NCI-H187 treated with DMSO at 0.1 percent for 48 hours (cell line): ENCODE data around the gene ZC3H13.

Experiments used
- DNase-seq: peaks from one replicate; lab custom pipeline; 2025; lab: John Stamatoyannopoulos, UW

The ZC3H13 gene, protein sequence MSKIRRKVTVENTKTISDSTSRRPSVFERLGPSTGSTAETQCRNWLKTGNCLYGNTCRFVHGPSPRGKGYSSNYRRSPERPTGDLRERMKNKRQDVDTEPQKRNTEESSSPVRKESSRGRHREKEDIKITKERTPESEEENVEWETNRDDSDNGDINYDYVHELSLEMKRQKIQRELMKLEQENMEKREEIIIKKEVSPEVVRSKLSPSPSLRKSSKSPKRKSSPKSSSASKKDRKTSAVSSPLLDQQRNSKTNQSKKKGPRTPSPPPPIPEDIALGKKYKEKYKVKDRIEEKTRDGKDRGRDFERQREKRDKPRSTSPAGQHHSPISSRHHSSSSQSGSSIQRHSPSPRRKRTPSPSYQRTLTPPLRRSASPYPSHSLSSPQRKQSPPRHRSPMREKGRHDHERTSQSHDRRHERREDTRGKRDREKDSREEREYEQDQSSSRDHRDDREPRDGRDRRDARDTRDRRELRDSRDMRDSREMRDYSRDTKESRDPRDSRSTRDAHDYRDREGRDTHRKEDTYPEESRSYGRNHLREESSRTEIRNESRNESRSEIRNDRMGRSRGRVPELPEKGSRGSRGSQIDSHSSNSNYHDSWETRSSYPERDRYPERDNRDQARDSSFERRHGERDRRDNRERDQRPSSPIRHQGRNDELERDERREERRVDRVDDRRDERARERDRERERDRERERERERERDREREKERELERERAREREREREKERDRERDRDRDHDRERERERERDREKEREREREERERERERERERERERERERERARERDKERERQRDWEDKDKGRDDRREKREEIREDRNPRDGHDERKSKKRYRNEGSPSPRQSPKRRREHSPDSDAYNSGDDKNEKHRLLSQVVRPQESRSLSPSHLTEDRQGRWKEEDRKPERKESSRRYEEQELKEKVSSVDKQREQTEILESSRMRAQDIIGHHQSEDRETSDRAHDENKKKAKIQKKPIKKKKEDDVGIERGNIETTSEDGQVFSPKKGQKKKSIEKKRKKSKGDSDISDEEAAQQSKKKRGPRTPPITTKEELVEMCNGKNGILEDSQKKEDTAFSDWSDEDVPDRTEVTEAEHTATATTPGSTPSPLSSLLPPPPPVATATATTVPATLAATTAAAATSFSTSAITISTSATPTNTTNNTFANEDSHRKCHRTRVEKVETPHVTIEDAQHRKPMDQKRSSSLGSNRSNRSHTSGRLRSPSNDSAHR (N-terminal part only)

DNA sequence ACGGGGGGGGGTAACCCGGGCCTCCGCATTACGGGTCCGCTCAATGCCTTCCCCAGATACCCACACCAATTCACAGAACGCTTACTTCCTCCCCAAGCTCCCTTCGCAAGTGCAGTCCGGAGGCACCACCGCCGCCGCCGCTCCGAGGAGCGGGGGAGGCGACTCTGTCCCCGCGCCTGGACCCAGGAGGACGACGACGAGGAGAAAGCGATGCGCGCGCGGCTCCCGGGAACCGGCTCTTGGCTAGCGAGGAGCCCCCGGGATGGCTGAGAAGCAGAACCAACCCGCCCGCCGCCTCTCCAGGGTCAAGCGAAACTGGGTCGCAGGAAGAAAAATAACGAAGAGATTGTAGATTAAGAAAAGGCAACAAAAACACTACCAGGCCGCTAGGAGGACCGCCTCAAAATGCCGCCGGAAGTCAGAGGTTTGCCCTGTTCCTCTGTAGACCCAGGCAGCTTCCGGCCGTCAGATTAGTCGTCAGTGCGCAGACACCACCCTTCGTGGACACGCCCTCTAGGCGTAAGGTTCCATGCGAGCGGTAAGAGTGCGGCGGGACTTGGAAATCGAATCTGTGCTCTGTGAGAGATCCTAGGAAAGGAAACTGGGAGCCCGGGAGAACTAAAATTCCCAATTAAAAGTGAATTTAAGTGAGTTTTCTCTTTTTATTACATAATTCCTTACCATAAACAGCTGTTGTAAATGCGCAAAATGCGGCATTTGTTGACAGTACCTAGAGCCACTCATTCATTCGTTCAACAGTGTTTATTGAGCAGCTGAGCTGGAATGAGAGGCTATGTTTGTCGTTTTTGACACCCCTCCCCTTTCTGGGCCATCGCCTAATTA, at the start of gene ZC3H13:
TSS of gene ZC3H13 (minus strand) at position 428 of the 843 bp plus-strand sequence. CDS start 7,239 bp downstream, outside the sequence.
- peak; percentile 71 for DNase-seq

DNA sequence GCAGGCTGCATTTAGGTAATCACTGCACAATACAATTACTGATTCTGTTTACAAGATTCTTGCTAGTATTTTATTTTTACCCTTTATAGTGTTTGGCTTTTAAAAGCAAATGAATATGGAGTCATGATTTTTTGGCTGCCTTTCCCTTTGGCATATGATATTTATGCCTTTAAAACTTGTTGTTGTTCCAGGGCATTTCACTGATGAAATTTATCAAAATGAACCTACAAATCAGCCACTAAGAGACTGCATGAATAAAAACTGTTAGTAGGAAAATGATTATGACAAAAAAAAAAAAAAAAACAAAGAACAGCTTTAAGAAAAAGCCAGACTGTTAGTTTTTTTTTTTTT, 49.7 kb upstream of the ZC3H13 start:
- no peak for DNase-seq

GRCh38 chr13:46101484-46102254, 49.1 kb upstream of the ZC3H13 start:
- DNase-seq, result no peak

GRCh38 chr13:46101002-46101401, 48.5 kb upstream of the ZC3H13 start:
- DNase-seq, result no peak

DNA sequence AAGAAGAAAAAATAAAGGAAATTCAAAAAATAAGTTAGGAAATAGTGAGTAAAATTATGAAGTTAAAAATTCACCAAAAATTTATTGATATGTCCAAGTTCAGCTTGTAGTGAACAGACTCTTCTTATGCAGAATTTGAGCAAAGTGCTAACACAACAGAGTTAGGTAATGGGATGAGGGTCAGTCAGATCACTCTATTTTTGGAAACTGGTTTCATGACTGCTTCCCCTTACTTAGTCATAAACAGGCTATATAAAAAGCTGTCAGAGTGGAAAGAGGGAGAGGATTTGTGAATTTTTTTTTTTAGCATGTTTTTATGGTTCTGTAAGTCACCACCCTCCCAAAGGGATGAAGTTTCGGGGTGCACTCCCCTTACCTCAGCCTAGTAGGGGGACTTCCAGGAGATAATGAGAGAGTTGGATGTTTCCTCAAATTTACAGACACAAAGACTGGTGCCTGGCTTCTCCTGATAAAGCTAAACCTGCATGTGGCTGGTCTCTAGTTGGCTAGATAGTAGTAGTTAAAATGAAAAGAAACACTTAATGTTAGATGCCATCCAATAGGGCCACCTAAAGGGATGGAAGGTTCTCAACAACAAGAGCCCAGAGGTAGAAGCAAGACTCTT, 47.8 kb upstream of the ZC3H13 start:
- DNase-seq, result no peak

GRCh38 chr13:46097663-46098062, 45.1 kb upstream of the ZC3H13 start:
- no peak for DNase-seq

DNA sequence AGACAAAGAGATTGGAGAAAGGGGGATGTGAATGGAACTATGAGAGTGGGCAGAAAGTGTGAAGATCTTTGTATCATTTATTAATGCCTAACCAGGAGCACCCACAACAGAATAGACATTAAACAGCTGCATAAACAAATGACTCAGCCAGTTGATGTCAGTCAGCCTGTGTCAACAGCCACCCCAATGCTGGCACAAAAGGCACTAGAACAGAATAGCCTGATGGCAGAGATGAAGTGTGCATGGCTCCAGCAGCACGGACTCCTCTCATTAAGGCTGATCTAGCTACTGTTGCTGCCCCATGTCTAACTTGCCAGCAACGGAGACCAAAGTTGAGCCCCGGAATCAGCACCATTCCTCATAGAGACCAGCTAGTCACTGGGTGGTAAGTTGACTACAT, 44.5 kb upstream of the ZC3H13 start:
- no peak for DNase-seq

DNA sequence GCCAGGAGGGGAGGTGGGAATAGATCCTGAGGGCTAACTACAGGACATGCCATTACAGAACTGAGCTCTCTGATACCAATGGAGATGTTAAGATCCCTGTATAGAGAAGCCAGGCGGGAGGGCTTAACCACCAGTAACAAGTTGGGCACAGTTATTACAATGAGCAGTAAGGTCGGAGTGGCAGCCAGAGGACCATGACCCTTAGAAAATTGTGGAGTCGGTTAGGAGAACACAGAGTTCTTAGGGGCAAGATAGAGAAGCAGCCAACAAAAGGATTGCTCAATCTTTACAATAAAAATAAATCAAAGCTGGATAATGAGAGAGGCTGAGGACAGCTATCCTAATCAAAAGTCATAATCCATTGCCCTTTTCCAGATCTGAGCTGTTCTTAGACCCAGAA, 41.9 kb upstream of the ZC3H13 start:
- no peak for DNase-seq

DNA sequence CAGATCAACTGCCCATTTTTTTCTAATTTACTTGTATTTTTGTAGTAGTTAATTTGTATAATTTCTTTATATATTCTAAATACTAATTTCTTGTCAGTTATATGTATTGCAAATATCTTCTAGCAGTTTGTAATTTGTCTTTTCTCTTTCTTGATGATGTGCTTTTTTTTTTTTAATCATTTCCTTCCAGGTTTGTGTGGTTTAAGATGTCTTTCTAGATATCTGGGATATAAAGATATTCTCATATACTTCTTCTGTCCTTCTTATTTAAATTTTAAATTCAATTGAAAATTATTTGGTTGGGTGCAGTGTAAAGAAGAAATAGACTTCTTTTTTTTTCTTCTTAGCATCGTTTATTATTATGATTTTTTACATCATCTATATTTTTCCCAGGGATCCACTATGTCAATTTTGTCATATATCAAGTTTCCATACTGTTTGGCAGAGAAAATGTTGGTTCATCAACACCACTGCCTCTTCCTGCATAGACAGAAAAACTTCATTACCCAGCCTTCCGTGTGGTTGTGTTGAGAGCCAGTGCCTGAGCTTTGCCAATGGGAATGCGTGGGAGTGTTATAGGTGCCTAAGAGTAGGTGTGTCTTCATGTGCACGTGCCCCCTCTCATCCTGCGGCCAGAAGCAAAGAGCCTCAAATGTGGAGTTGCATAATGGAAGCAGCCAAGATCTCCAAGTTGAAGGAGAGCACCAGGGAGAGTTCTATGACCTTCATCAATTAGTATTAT, 36.4 kb upstream of the ZC3H13 start:
- DNase-seq, result no peak

- no peak for DNase-seq
These were observed 34.9 kb upstream of the ZC3H13 start for GRCh38 chr13:46087481-46087880.

DNA sequence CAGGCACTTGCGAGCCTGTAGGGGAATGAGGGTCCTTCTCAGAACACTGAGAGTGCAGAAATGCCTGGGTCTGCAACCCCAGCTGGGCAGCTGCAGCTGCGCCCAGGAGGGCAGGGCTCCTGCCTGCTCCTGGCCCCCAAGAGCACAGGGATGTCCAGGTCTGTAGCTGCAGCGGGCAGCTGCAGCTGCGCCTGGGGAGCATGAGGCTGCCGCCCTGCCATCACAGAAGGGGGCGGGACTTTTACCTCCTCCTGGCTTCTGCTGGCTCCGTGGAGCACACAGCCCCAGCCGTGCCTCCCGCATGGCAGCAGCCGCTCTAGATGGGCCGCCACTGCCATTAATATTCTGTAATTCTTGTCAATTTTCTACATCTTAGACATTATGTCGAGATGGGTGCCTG, 34.4 kb upstream of the ZC3H13 start:
- DNase-seq, result no peak

DNA sequence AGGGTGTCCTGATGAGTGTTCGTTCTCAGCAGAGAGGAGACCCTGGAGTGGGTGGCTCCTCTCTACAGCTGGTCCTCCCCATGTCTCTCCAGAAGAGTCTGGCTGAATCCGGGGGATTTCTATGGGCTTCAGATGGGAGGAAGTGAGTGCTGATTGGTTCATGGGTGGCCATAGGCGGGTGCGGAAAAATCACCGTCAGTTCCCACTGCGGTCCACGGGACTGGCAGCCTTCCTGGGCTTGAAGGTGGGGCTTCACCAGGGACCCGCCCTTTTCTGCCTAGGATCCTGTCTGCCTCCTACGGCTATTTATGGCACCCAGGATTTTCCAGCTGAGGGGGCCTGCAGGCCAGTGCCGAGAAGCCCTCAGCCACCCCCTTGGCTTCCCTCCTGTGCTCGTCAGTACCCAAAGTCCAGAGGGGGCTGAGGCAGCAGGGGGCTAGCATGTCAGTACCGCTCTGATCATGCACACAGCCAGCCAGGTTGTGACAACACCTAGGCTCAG, 33.9 kb upstream of the ZC3H13 start:
- DNase-seq, result no peak

DNA sequence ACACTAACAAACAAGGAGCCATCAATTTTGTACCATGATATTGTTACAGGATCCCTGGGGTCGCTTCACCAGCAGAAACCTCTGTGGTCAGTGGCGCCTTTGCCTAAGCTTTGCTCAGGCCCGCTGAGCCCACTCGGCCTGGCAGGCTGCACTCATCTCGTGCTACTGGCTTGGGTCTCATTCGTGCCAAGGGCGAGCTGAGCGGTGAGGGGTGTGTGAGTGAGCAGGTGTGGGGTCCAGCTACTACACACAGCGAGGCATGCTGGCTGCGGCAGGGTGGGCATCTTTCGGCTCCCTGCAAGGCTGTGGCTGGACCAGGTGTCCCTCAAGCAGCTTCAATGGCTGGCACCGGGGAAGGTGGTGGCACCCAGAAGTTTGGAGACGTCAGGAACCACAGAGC, 33.2 kb upstream of the ZC3H13 start:
- DNase-seq, result no peak

DNA sequence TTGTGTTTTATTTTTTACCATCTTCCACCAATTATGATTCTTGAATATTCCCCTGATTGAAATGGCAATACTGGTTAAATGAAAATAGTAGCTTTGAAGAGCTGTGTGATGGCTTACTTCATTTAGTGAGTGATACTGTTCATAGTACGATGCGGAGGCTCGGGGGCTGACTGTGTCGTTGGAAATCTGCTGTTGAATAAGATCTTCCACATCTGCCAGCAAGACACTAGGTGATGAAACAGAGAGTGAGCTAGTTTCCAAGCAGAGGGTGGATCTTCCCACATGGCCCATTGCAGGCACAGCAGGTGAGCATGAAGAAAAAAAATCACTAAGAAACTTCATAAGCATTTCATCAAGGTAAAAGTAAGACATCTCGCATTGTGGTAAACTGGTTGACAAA, 29.8 kb upstream of the ZC3H13 start:
- DNase-seq, result no peak

GRCh38 chr13:46079770-46080169, 27.2 kb upstream of the ZC3H13 start:
- no peak for DNase-seq

GRCh38 chr13:46077265-46077664, 24.7 kb upstream of the ZC3H13 start:
- DNase-seq, result no peak

- no peak for DNase-seq
These were observed 24.3 kb upstream of the ZC3H13 start for GRCh38 chr13:46076827-46077226.

DNA sequence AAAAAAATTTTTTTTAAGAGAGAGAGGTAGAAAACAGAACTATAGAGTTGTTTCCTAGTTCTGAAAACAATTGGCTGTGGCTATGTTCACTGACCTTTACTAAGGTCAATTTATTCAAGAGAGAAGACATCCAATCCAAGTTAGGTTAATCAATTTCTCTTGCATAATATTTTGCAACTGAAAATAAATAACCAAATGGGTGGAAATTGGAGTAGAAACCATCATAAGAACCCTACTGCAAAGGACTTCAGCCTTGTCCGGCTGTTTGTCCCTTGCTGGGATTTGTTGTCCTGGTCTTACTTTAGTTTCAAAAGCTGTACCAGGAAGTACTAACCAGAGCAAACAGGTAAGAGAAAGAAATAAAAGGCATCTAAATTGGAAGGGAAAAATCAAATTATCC, 23.3 kb upstream of the ZC3H13 start:
- no peak for DNase-seq

DNA sequence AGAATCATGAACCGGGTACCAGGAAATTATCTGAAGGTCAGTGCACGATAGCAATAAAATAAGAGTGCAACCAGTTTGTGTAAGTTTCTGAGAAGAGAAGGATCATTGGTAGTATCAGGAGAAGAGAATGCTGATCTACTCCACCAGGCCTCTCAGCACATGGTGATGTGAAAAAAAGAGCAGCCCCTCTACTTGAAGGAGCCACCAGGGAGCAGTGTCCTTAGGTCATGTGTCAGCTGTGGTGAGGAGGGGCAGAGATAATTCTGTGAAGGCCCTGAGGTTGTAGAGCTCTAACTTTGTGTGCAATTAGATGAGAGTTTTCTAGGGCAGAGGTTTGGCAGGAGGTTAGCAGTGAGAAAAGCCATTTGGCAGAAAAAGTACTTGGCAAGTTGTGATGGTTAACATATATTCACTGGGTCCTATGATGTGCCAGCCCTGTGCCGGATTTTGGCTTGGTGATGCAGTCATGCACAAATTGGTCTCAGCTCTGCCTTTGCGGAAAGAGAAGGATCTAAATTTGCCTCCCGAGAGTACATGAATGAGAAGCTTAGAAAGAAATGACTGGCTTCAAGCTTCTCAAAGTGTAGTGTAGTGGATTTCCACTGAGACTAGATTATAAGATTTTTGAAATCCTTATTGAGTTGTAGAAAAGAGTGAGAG, 19.2 kb upstream of the ZC3H13 start:
- no peak for DNase-seq
